NCI-H345 treated with DMSO at 0.1 percent for 48 hours (cell line): ENCODE measurements around the gene SAE1.

Source experiments
- DNase-seq: peaks from one replicate; lab custom pipeline; 2025; ENCODE audit not compliant: unreplicated experiment; lab: John Stamatoyannopoulos, UW

SAE1 gene

DNA sequence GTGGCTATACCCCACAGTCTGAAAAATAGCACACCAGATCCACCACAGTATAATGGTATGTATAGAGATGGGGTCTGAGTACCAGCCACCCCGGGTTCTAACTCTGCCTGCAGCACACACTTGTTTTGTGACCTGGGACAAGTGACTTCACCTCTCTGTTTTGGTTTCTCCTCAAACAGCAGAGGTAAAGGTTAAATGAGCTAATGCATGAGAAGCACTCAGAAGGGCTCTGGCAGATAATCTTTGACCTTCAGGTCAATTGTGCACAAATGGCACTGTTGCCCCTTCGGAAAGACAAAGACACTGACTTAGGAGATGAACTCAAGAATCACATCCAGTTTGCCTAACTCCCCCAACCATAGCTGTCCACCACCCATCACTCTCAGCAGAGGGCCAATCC is 24.8 kb upstream of the SAE1 start:
- no peak for DNase-seq

DNA sequence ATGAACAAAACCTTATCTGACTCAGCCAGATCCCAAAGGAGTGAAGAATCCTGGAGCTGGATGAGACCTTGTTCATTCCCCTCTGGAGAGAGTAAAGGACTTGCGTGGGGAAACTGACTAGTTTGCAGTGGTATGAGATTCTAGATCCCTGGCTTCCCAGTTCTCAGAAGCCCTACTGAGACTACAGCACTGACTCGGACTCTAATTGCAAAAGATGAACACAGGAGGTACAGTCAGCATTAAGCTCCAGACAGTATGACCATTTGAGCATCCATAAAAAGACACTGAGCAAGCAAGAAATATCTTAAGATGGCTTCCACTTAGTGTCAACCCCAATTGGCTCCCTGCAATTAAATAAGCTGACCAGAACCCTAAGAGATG is 23.8 kb upstream of the SAE1 start:
- no peak for DNase-seq

DNA sequence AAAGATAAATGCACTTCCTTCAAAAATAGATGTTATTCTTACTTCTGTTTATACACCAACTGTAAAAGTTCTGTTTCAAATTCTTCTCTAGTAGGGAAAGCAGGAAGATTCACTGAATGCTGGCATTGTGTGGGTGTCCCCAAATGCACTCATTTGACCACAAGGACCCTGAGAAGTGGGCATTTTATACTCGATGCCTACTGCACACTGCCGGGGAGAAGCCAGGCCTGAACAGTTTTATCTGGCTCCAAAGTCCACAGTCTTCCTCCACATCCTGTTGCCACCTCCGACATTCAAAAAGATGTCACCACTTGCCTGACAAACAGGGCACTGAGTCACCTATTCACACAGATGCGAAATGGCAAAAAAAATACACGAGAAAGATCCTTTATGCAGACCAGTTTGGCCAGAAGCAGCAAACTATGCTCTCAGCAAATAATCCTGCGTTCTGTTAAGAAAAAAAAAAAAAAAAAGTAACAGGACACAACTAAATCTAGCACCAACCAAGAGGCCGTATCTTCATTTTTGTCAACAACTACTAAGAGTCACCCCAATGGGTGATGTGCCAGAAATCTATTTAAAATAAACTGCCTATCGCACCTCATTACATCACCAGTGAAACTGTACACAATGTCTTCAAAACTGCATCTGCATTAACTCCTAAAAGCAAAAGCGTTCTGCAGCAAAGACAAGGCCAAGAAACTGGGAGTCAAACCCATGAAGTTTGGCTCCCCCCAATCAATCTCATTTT is 23.3 kb upstream of the SAE1 start:
- DNase-seq = no peak

DNA sequence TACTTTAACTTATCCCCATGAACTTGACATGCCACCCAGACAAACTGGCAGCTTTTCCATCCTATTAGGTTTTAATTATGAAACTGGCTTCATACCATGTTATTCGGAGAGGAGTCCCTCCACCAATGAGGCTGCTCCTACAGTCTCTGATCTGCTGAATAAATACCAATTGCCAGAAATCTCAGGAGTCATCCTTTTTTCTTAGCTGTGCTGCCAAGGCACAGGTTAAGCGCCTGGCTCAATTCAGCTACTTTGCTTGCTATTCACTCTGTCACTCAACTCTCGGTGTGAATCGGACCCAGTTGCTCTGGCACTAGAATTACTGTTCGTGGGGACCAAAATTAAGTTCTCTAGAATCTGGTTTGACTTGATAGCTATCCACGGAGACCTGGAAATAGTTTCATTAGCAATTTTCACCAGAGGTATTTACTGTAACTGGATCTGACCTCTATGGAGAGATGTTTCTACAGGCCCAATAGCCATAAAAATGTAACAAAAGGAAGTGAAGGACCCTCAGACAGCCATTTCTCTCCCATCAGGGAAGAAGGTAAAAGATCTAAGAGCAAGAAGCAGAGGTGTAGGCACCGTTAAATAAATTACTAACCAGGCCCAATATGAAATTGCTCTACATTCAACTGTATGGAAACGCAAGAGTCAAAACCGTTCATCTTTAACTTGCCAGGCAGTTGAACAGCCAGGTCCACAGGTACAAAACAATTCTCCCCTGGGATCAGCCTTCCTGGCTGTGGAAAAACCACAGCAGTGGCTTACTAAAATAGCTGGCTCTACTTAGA is 22.5 kb upstream of the SAE1 start:
- DNase-seq = no peak

DNA sequence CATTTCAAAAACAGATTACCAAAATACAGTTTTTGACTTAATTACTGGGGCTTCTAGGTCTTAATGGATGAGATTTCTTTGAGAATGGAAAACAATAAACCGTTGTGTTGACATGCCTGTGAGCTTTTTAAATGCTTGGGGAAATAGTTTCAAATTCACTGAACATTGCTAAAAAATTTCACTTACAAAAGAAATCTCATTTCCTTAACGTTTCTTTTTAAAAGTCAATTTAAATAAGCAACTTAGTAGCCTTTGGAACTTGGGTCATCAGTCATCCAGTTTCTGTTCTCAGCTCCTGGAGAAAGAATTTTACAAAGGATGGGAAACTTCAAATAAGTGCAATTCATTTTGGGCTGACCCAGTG is 21.5 kb upstream of the SAE1 start:
- DNase-seq = no peak

DNA sequence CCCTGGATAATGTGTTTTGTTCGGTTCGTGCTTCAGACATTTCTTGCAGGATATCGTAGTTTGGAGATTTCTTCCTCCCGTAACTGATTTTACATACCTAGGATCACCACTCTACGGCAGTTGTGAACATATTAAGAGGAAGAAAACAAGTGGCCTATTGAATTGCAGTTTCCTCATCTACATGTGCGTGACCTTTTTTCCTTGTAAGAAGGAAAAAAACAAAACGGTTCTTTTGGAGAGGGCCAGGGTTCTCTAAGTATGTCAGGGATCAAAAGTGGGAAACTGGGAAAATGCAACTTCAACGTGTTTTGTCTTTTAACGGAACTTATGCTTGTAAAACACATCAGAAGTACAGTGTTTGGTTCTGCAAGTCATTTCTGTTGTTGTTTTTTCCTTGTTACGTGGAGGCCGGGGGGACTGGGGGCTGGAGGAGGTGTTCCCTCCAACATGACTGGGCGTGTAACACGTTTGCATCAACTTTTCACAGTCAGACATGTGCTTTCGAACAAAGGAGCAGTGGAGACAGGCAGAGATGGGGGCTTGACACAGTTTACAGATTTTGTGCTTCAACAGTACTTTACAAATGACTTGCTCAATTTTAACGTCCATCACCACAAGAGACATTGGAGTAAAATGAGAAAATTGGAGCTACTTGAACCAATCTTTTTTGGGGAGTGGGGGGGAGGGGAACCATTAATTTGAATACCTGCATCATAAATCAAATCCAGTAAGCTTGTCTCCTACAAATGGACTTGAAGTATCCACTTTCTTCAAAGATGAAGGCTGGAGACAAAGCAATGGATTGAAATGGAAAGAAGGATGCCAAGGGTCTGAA is 20.9 kb upstream of the SAE1 start:
- DNase-seq = no peak

DNA sequence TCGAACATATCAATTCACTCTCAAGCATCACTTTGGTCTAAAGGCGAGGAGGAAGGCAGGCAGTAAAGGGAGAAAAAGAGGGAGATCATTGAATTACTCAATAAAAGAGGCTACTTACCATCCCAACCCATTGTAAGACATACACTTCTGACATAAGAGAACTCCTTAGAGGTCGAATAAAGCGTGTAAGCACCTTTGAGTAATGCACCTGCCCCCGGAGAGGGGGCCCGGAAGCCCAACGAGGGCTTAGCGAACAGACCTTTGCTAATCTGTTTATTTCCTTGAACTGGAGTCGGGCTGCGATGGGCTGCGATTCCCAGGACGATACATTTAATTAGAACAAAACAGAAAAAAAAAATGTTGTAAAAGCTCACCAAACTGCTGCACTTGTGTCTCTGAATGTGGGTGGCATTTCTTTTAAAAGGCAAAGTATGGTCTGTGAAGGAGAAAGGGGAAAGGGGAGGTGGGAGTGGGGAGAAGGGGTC is 20.1 kb upstream of the SAE1 start:
- DNase-seq = no peak

DNA sequence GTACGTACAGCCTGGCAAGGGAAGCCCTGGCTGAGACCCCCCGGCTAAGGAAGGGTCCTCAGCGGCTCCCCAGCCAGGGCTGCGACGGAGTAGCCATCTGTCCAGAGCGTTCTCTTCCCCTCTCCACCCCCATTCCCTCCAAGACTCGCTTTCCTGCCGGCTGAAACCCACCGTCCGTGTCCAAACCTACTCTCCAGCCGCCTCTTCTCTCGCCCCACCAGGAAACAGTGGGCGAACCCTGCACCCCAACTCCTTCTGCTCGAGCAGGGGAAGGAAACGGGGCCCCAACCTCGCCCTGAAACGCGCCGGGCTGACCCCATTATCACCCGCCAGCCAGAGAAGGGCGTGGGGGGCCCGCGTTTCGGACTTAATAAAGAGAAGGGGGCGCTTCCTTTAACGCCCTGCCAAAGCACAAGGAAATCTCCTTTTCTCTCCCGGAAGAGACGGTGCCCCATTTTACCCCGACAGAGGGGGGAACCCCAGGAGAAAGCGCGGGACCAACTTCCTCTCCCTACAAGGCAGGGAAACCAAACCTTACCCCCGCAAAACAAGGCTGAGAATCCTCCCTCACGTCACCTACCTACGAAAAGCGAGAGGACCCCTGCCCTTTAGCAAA is 19.5 kb upstream of the SAE1 start:
- DNase-seq = no peak

DNA sequence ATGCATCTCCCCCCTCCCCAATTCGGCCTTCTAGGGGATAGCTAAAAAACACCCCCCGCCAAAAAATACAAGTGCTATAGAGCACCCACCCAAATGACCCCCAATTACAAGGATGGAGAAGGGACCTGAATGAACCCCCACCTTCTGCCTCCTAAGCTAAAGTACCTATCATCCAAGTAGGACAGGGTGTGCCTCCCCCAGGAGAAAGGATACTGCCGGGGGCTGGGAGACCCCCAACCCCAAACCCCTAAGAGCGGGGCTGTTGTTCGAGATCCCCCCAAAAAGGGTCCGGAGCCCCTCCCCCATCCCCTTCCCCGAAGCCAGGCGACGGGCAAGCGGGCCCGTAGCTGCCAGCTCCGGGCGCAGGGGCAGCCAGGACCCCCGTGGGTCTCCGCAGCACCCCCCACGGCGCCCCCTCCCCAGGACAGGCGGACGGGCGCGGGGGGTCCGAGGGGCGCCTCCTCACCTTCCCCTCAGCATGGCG is 18.9 kb upstream of the SAE1 start:
- no peak for DNase-seq

DNA sequence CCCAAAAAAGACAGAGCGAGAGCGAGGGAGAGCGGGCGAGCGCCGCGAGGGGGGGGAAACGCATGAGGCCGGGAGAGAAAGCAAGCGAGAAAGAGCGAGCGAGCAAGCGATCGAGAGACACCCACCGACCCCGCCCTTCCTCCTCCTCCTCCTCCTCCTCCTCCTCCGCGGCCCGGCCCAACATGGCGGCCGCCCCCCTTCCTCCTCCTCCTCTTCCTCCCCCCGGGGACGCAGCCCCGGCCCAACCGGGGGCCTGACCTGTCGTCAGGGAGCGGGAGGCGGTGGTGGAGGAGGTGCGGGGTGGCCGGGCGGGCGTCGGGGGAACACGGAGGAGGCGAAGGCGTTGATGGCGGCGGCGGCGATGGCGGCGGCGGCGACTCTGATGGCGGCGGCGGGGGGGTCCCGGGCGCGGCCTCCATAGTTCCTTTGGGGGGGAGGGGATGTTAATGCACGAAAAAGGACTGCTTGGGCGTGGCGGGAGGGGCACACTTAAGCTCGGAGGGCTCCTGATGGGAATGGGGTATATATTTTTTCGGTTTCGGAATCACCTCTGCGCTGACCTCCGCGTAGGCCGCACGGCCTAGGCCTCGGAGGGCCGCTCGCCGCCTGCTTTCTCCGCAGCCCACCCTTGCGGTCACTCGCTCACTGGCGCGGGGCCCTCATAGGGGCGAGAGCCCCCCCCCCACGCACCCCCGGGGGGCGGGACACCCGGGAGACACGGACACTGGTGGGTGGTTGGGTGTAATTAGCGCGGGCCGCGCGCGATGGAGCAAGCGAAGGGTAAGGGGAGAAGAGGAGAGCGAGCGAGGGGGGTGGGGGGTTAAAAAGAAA is 18.3 kb upstream of the SAE1 start:
- DNase-seq = no peak

DNA sequence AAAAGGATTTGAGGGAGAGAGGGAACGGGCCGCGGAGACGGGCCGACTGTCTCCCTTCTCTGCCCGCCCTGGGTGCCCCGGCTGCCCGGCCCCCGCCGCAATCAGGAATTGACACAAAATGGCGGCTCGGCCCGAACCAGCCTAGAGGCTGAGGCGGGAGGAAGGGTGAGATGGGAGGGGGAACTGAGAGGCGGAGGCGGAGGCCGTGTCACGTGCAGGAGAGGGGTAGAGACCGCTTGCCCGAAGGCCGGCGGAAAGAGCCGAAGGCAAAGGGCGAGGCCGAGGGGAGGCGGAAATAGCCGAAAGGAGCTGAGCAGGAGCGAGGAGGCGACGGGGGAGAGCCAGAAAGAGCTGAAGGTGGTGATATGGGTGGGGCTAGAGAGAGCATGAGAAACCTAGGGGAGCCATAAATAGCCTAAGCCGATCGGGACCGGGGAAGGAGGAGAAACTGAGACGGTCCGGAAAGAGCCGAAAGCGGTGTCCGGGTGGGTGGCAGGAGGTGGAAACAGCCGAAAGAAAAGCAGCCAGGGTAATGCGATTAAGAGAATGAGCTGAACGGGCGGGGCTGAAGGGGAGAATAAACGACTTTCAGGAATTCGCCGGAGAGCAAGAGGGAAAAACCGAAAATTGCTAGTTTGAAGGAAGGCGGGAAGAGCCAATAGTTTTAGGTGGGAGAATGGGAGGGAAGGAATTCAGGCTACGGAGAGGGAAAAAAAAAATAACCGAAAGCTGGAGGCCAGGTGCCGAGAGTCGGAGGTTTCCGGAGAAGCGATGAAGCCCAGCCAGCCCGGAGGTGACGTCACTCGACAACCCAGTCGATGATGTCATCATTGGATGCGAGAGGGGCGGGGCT is 17.4 kb upstream of the SAE1 start, which contains the start of gene ZC3H4:
Gene ZC3H4, minus strand, starts transcription at position 780 of the 853 bp plus-strand sequence. CDS start 1,192 bp downstream, outside the sequence.
- DNase-seq = peak; percentile 75

DNA sequence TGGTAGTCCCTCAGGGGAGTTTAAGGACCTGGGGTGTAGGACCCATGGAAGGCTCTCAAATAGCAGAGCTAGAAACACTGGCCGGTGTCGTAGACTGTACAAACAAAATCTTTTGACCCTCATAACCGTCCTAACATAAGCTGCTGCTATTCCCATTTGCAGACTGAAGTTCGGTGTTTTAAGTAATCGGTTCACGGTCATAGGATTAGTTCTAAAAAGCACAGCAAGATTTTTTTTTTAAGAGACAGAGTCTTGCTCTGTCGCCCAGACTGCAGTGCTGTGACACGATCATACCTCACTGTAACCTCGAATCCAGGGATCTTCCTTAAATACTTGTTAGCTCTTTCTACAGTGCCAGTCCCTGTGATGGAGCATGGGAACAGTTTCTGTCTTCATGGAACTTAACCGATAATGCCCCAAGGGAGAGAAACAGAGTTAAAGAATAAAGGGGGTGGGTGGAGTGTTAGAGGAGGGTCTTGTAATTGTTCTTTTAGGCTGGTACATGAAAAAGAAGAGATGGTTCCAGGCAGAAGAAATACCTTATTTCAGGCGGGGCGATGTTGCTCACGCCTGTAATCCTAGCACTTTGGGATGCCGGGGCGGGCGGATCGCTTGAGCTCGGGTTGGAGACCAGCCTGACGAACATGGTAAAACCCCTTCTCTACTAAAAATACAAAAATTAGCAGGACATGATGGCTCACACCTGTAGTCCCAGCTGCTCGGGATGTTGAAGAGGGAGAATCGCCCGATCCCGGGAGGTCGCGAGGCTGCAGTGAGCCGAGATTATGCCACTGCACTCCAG is 16.6 kb upstream of the SAE1 start:
- DNase-seq = peak; percentile 54

DNA sequence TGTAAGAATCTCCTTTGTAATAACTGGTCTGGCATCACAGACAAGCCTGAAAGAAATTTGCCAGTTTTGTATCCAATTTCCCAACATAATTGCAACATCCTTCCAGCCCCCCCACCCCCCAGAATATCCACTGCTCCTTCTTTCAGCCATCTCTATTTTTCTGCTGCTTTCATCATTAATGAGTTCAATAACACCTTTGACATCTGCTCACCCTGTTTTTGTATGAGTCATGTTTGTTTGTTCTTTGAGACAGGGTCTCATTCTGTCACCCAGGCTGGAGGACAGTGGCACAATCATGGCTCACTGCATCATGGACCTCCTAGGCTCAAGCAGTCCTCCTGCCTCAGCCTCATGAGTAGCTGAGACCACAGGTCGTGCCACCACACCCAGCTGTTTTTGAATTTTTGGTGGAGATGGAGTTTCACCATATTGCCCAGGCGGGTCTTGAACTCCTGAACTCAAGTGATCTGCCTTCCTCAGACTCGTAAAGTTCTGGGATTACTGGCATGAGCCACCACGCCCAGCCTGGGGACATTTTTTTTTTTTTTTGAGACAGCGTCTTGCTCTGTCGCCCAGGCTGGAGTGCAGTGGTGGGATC is 10.1 kb upstream of the SAE1 start:
- DNase-seq = no peak

DNA sequence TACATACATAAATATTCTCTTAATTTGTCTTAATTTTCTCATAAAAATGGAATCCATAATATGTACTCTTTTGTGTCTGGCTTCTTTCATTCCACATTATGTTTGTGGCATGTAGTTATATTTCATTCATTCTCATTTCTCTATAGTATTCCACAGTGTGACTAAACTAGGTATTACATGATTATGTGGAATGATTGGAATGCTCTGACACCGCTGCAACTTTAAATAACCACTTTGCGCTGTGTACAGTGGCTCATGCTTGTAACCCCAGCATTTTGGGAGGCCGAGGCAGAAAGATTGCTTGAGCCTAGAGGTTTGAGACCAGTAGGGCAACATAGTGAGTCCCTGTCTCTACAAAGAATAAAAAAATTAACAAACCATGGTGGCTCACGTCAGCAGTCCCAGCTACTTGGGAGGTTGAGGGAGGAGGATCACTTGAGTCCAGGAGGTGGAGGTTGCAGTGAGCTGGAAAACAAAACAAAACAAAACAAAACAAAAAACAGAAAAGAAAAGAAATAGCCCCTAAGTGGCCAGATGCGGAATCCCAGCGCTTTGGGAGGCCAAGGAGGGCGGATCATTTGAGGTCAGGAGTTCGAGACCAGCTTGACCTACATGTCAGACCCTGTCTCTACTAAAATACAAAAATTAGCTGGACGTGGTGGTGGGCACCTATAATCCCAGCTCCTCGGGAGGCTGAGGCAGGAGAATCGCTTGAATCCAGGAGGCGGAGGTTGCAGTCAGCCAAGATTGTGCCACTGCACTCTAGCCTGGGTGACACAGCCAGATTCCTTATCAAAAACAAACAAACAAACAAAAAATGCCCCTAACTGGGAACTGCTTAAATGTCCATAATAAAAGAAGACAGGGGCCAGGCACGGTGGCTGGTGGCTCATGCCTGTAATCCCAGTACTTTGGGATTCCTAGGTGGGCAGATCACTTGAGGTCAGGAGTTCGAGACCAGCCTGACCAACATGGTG is 8.0 kb upstream of the SAE1 start:
- no peak for DNase-seq

DNA sequence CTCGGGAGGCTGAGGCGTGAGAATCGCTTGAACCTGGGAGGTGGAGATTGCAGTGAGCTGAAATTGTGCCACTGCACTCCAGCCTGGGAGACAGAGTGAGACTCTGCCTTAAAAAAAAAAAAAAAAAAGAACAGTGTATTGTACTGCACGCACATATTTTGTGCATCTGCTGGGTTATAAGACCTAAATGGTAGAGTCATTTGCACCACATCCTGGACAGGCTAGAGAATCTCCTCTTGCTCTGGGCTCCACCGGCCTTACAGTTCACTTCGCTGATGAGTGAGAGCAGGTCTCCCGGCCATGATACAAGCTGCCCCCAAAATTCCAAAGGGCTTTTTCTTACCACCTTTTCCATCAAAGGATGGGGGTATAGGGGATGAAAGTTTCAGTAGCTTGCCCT is 7.2 kb upstream of the SAE1 start:
- DNase-seq = no peak

DNA sequence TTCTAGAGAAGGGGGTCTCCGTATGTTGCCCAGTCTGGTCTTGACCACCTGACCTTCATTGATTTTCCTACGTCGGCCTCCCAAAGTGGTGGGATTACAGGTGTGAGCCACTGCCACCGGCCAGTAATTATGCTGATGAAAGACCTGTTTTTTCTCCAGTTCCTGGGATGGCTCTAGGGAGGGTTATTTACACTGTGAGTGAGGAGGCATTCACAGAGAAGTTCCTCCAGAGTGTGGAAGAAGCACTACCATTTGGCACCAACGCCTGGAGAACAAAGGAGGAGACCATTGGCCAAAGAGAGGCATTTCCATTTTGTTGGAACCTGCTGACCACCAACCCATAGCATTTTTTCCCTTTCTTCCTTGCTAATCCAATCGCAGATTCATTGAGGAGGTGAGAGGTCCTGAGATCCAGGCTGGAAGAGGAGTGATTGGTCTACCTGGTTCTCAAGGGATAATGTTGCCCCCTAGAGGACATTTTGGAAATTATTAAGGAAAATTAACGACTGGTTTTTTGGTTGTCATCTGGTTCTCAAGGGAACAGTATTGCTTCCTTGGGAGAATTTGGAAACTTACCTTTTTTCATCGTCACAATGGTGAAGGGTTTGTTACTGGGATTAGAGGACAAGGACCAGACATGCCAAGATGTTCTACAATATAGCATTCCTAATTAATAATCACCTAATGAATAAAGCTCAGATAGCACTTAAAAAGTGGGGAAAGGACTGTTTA is 5.5 kb upstream of the SAE1 start:
- DNase-seq = peak; percentile 6
